Adipocyte (in vitro differentiated cells): ENCODE results near the gene TOX4.
"Not testable (repeated sequence)": the region's sequence is repeated elsewhere in the genome, so short reads cannot be mapped to it uniquely, and the experiment has no call there.

ENCODE experiments used
- DNase-seq: peaks from one replicate; pipeline ENCODE4 v3.0.0-alpha.2; 2015; ENCODE audit warnings: low read depth
- H3K27me3 ChIP-seq: replicated peaks from 2 replicates; pipeline ENCODE4 v1.7.0; 2013; ENCODE audit warnings: mild to moderate bottlenecking, low read length, moderate library complexity; ENCODE audit not compliant: control insufficient read depth, insufficient read depth
- H3K36me3 ChIP-seq: 2 replicates; pipeline ENCODE4 v1.7.0; 2013; ENCODE audit warnings: low read length, mild to moderate bottlenecking, moderate library complexity; ENCODE audit not compliant: control insufficient read depth, insufficient read depth, severe bottlenecking
- H3K4me1 ChIP-seq: 2 replicates; pipeline ENCODE4 v1.7.0; 2013; ENCODE audit warnings: mild to moderate bottlenecking, low read length, moderate library complexity; ENCODE audit not compliant: control insufficient read depth, insufficient read depth
- H3K4me3 ChIP-seq: 2 replicates; pipeline ENCODE4 v1.7.0; 2013; ENCODE audit warnings: mild to moderate bottlenecking, low read length, moderate library complexity
- H3K9ac ChIP-seq: 2 replicates; pipeline ENCODE4 v1.7.0; 2013; ENCODE audit warnings: mild to moderate bottlenecking, low read length, moderate library complexity
- H3K9me3 ChIP-seq: 2 replicates; pipeline ENCODE4 v1.7.0; 2013; ENCODE audit warnings: mild to moderate bottlenecking, low read length, moderate library complexity; ENCODE audit not compliant: control insufficient read depth

TOX4 gene

DNA sequence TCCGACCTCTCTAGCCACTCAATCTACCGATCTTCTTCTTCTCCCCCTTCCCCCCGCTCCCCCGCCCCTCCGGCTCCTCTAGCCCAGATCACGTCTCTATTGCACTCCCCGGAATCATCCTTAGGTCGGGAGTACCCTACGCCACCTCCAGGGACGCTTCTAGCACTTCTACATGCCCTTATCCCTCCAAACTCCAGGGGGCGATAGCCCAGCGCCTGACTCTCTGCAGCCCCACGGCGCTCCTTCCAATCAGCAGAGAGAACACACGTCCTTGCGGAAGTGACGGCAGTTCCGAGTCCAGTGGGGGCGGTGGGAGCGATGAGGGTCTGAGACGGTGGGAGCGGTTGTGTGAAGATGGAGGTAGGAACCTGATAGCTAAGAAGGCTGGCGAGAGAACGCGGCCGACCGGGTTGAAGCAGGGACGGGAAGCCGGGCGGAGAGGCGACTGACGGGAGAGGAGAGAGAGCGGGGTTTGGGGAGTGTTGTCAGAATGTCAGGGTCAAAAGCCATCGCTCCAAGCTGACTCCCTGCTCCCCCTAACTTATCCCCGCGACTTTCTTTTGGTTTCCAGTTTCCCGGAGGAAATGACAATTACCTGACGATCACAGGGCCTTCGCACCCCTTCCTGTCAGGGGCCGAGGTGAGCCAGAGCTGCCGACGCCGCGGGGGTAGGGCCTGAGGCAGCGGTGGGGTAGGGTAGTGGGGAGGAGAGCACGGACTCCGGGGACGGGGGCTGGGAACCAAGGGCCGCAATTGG is at the start of gene TOX4, which contains the start of gene RAB2B:
Gene TOX4, plus strand, starts transcription at position 271 of the 757 bp plus-strand sequence. Its CDS starts 84 bp downstream, at position 355.
Gene RAB2B, minus strand, starts transcription at position 35 of the 757 bp plus-strand sequence. CDS start 87 bp downstream, outside the sequence.
- H3K27me3 ChIP-seq: no peaks in the 10 kb centered on the region
- peaks cover 19% of the 10 kb centered on the region for H3K4me1 ChIP-seq
- peak within 1 kb of the TSS; percentile 92 for H3K4me3 ChIP-seq
- H3K9ac ChIP-seq: peak within 1 kb of the TSS; percentile 90
- H3K36me3 ChIP-seq: peaks cover 35% of the 10 kb centered on the region
- no peaks in the 10 kb centered on the region for H3K9me3 ChIP-seq
- peak; percentile 99 for DNase-seq

DNA sequence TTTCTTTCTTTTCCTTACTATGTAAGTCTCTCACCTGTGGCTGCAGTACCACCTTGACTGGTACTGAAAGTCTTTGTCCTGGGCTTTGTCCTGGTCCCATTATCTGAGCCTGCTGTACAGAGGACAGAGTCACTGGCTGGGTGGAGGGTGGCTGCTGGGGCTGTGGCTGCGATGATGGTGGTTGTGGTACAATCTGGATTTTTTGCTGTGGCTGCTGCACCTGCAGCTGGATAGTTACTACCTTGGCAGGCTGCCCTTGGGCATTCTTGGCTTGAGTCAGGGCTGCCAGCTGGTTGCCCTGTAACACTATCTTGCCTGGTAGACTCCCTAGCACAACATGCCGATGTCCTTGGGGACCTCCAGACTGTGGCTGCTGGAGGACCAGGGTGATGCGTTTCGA is 48.1 kb upstream of the TOX4 start:
- no peak overlapping the region for H3K4me3 ChIP-seq
- peaks cover 5% of the 10 kb centered on the region for H3K9me3 ChIP-seq
- DNase-seq: no peak
- H3K27me3 ChIP-seq: no peaks in the 10 kb centered on the region
- H3K4me1 ChIP-seq: no peaks in the 10 kb centered on the region
- peaks cover 78% of the 10 kb centered on the region for H3K36me3 ChIP-seq
- no peak overlapping the region for H3K9ac ChIP-seq

DNA sequence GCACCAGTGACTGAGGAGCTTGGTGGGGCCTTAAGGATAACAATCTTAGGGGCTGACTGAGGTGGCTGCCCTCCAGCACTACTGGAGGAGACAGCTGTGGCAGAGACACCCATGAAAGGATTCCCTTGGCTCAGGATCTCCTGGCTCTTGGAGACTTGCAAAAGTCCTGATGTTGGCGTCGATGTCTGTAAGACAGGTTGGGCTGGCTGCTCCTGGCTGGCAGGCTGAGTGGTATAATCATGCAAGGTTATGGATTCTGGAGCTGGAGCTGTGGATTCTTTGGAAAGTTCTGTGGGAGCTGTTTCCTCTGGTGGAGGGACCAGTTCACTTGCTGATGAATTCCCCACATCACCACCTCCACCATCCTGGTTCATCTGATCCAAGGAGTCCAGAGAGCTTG is 45.9 kb upstream of the TOX4 start:
- H3K4me1 ChIP-seq: peaks cover 7% of the 10 kb centered on the region
- peaks cover 58% of the 10 kb centered on the region for H3K36me3 ChIP-seq
- H3K9ac ChIP-seq: no peak overlapping the region
- DNase-seq: no peak
- no peaks in the 10 kb centered on the region for H3K9me3 ChIP-seq
- H3K27me3 ChIP-seq: no peaks in the 10 kb centered on the region
- no peak overlapping the region for H3K4me3 ChIP-seq

DNA sequence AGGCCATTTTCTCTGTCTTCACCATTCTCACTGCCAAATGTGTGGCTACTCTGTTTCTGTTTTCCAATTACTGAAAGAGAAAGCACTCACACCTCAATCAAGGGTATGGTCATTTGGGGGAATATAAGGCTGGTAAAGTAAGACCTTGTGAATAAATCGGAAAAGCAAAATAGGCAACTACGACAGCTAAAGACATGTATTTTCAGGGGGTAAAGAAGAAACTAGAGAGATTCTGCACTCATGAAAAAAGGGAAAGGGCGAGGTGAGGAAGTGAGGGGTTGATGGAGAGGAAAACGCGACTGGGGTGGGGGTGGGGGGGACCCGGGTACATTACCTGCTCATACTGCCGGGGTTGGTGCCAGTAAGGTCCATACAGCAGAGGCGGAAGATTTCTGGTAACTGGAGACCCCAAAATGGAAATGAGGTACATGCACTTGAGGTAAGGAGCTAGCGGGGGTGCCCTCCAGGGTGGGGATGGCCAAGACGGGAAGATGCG is 40.4 kb upstream of the TOX4 start:
- no peak for DNase-seq
- Histone ChIP-seq H3K9ac (peak overlapping the region; percentile 97), H3K4me1 (peaks cover 18% of the 10 kb centered on the region), H3K9me3 (no peaks in the 10 kb centered on the region), H3K4me3 (peak overlapping the region; percentile 89), H3K27me3 (no peaks in the 10 kb centered on the region), H3K36me3 (peaks cover 4% of the 10 kb centered on the region)

DNA sequence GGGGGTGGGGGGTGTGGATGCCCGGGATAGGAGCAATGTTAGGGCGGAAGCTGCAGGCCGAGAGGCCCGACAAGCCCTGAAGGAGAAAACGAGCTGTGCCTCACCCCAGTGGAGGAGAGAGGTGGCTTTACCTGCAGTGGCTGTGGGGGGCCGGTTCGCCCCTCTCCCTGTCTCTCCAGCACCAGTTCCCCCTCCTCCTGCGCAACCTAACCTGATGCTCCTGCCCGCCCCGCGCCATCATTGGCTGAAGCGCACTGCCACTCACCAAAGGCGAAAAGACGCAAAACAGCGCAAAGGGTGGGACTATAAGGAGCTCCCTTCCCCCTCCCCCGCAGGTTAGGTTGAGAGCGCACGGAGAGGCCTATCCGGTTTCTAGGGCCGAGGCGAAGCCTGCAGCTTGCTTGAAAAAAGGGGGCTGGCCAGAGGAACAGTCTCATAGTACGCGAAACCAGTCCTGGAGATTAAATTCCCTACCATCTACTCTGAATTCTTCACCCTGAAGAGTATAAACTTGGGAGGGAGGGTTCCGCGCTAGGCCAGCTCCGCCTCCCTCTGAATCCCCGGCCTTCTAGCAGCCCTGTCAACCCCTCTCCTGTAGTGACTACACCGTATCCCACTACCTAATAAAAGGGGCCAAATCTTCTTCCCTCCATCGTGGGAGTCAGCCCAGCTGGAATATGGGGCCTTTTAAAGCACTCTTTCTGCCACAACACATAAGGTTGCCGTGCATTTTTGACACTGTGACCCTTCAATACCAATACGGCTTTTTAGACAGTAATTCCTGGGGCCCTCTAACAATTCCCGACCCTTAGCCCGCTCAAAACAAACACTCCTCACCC is 39.7 kb upstream of the TOX4 start:
- H3K36me3 ChIP-seq: no peaks in the 10 kb centered on the region
- no peaks in the 10 kb centered on the region for H3K9me3 ChIP-seq
- peaks cover 18% of the 10 kb centered on the region for H3K4me1 ChIP-seq
- no peaks in the 10 kb centered on the region for H3K27me3 ChIP-seq
- peak; percentile 100 for DNase-seq
- H3K9ac ChIP-seq: peak overlapping the region; percentile 97
- H3K4me3 ChIP-seq: peak overlapping the region; percentile 89

DNA sequence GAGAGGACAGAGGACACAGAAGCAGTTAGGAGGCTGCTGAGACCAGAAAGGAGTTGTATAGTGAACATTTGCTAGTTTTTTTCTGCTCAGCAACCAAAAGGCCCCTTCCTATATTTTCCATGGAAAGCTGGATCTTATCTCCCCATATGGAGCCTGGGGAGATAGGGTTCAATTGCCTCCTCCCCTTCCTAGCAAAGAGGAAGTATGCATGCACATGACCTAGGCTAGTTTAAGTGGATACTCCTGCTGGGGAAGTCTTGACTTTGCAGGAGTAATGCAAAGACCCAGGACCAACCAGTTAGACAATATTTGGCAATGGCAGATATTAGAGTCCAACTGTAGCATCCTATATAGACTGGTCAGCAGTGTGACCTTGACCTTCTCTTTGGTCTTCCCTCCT is 36.1 kb upstream of the TOX4 start:
- no peak overlapping the region for H3K9ac ChIP-seq
- no peak overlapping the region for H3K4me3 ChIP-seq
- DNase-seq: no peak
- no peaks in the 10 kb centered on the region for H3K27me3 ChIP-seq
- H3K36me3 ChIP-seq: no peaks in the 10 kb centered on the region
- H3K9me3 ChIP-seq: no peaks in the 10 kb centered on the region
- peaks cover 14% of the 10 kb centered on the region for H3K4me1 ChIP-seq

DNA sequence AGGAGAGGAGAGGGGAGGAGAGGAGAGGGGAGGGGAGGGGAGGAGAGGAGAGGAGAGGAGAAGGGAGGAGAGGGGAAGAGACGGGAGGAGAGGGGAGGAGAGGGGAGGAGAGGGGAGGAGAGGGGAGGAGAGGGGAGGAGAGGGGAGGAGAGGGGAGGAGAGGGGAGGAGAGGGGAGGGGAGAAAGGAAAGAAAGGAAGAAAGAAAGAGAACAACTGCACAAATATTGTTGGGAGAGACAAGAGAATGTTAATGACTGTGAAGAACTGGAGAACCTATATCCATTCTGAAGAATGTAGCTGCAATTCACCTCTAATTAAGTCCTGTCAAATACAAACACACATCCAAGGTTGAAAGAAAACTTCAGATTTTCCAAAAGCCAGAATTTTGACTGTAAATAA is 34.3 kb upstream of the TOX4 start:
- not testable (repeated sequence) for H3K4me1 ChIP-seq, H3K9me3 ChIP-seq, H3K9ac ChIP-seq, DNase-seq, H3K4me3 ChIP-seq, H3K36me3 ChIP-seq, H3K27me3 ChIP-seq

DNA sequence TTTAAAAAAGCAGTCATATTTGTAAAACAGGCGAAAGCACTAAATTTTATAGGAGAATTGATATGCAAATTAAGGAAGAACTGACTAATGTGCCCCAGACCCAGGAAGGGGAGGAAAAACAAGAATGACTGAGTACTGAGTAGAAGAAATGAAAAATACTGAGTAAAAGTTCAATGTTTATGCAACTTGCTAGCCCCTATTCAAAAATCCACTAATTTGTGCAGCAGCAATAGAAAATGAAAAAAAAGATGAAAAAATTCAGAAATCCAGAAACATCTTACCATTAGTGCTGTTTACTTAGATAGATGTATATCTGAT is 27.1 kb upstream of the TOX4 start:
- no peaks in the 10 kb centered on the region for H3K27me3 ChIP-seq
- no peak for DNase-seq
- no peak overlapping the region for H3K4me3 ChIP-seq
- H3K9me3 ChIP-seq: no peaks in the 10 kb centered on the region
- H3K9ac ChIP-seq: peak overlapping the region; percentile 9
- peaks cover 4% of the 10 kb centered on the region for H3K36me3 ChIP-seq
- H3K4me1 ChIP-seq: peaks cover 17% of the 10 kb centered on the region

DNA sequence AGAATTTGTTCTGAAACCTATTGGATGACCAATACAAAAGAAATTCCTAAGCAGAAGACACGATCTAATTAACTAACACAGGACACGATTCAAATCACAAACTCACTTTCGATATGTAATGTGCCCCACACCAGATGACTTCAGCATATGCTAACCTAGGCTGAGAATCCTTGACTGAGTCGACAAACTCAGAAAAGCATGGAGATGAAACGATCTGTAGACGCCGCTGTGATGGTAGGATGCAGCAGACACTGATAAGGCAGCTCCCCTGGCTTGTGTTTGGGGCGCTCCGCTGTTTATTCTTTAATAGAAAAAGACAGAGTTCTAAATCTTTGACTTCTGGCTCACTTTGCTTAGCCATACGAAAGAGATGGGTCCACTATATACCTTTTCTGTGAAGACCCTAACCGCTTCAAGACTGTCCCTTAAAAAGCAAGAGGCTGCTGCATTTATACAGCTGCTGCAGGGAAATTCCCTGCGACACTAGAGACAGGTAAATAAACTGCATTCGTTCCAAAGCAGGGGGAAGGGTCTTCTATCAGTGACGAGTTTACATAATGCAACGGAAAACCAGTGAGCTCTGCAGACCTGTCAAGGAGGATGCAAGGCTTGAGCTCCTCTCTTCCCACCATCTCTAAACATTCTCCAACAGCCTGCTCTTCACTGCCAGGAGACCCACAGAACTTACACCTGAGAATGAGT is 22.0 kb upstream of the TOX4 start:
- Histone ChIP-seq H3K36me3 (peaks cover 10% of the 10 kb centered on the region), H3K9ac (peak overlapping the region; percentile 99), H3K4me1 (peaks cover 14% of the 10 kb centered on the region), H3K4me3 (peak overlapping the region; percentile 97), H3K27me3 (no peaks in the 10 kb centered on the region), H3K9me3 (no peaks in the 10 kb centered on the region)
- DNase-seq: no peak

DNA sequence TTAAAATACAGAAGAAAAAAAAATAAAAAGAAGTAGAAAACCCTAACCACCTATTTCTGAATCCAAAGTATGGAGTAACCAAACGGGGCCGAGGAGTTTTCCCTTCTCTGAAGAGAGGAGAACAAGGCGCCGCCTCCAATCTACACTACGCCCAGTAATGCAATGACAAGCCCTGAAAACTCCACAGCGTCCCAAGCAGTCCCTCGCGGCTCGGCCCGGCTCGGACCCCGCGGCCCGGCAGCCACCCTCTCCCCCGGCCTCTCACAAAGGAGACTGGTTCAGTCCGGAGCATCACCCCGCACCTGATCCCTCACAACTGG is 21.4 kb upstream of the TOX4 start:
- no peaks in the 10 kb centered on the region for H3K9me3 ChIP-seq
- H3K9ac ChIP-seq: peak overlapping the region; percentile 99
- peaks cover 9% of the 10 kb centered on the region for H3K4me1 ChIP-seq
- peak; percentile 69 for DNase-seq
- H3K27me3 ChIP-seq: no peaks in the 10 kb centered on the region
- H3K36me3 ChIP-seq: peaks cover 11% of the 10 kb centered on the region
- H3K4me3 ChIP-seq: peak overlapping the region; percentile 97
